GM18907 (cell line): Measurements from ENCODE around the gene LZTFL1.

Experiments used
- ATAC-seq: cut with Tn5 transposase; IDR thresholded peaks from one replicate; pipeline ENCODE4 v1.9.1; 2021; ENCODE audit warnings: mild to moderate bottlenecking, moderate library complexity; ENCODE audit not compliant: unreplicated experiment

LZTFL1 gene

DNA sequence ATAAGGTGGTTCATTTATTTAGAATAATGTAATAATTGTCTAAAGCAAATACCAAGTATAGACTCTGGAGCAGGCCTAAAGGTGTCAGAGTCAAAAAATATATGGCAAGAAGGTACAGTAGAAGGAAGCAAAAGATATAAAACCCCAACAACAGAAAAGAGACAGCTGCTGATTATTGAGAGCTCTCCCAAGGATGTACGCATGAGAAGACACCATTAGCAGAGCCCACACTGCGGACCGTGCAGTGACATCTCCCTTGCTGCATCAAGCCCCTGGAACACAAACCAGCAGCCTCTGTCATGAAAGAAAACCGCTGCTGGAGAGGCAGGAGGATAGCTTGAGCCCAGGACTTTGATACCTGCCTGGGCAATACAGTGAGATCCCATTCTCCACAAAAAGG, 27.6 kb downstream of the LZTFL1 start:
- no peak for ATAC-seq

DNA sequence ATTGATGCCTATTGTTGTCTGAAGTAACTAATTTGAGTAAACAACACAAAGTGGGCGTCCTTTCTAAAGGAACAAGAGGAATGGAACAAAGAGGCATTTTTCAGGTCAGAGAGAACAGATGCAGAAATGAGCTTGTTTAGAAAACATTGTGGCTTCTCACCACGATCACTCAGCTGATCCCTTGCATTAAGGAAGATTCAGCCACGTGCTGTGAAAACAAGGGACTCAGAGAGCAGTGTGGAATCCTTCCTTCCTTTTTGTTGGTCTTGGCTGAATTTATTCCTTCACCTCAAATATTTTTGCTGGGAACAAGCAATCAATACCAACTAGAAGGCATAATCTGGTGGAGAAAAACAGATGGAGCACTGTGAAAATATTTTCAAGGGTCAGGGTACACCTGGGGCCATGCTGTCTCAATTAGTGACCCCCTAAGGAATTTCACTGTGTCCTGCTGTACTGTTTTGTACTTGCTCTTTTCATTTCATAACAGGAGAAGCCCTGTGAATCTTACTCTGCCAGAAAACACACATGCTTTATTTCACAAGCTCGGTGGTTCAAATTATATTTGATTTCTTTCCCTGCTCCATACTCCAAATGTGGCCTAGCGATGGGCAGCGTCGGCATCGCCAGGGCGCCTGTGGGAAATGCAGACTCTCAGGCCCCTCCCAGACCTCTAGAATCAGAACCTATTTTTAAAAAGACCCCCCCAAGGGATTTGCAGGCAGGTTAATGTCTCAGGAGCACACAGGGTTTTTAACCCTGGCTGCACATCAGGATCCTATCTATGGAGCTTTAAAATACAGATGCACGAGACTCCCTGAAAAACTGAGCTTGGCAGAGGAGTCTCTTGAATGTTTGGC, 34.0 kb downstream of the LZTFL1 start:
- ATAC-seq = no peak

DNA sequence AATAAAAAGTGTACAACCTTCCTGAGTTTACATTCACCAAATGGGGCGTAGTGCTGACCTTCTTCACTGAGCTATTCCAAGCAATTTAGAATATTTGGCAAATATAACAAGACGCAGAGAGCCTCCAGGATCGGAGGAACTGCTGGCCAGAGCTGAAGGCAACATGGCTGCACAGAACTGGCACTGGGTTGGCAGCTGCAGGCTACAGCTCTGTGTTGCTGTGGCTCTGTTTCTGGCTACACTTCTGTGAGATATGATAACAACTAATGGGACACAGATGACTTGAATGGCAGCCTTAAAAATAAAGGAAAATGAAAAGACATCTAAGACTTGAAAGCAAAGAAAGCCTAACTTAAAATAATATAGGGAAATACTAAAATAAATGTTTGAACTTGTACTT, 34.8 kb downstream of the LZTFL1 start:
- no peak for ATAC-seq

- no peak for ATAC-seq
These were observed 35.8 kb downstream of the LZTFL1 start for GRCh38 chr3:45806072-45806471.

DNA sequence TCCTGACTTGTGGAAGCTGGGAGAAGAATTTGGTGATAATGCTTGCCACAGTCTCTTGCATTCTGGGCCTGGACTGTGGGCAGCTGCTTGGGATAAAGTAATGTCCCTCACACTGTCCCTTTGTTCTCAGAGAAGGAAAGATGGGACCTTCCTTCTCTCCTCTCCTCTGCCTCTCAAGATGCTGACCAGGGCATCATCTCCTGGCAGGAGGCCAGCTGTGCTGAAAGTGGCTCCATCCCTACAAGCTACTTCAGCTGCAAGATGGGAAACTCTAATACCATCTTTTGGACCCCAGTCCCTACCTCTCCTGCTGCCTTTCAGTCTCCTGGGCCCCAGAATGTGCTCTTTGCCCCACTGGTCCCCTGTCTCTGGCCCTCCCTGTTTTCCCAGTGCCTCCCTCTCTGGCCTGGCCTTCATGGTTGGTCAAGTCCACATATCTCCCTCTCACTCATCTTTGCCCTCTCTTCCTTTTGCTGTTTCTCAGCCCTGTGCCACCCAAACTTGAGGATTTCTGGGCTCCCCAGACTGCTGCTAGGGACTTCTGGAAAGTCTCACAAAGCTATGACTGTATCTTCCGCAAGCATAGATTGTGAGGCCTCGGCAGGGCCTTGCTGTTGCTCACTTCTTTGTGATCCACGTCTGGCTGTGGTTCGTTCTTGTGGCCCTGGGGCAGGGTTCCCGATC, 38.5 kb downstream of the LZTFL1 start:
- no peak for ATAC-seq

DNA sequence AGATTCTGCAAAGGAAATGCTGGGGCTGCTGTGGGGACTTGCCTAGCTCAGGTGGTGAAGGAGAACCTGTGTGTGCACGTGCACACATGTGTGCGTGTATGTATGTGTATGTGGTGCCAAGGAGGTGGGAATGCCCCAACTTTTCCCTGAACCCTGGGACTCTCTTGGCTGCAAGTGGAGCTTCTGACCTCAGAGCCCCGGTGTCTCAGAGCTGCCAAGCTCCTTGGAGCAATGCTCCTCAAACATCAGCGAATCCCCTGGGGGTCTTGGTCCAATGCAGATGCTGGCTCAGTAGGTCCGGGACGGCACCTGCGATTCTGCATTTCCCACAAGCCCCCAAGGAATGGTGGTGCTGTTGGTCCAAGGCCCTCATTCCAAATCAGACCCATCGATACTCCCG, 39.8 kb downstream of the LZTFL1 start:
- no peak for ATAC-seq

- no peak for ATAC-seq
These were observed 41.3 kb downstream of the LZTFL1 start for GRCh38 chr3:45800611-45801010.

GRCh38 chr3:45799586-45799985, 42.3 kb downstream of the LZTFL1 start:
- no peak for ATAC-seq

- no peak for ATAC-seq
These were observed 43.9 kb downstream of the LZTFL1 start for GRCh38 chr3:45798034-45798433.

DNA sequence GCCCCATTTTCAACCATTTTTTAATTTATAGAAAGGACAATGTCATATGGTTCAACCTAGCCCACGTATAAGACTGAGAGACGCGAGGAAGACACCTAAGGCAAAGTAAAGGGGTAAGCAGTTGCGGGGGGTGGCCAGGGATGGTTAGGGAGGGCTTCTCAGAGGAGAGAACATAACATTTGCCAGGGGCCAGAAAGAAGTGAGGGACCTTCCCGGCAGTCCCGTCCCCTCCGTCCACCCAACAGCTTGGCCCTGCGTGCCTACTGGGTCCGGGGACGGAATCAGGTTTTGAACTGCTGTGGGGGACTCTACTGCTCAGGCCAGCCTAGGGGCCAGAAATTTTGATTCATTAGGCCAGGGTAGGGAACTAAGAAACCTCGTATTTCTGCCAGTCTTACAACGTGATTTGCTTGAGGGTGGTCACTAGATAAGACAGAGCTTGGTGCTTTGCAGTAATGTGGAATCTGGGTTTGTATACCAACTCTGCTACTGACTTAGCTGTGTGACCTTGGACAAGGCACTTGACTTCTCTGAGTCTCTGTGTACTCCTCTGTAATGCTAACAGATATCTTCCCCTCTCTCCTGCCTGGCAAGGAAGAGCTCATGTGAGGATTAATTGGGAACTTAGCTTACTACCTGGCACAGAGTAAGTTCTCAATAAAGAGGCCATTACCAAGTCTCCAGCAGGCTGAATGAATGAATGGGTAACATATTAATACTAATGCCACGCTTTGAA, 44.8 kb downstream of the LZTFL1 start:
- no peak for ATAC-seq

GRCh38 chr3:45795882-45796765, 45.8 kb downstream of the LZTFL1 start, which contains the start of gene SLC6A20:
Gene SLC6A20, minus strand, starts transcription at chr3:45796536. Its CDS starts 117 bp downstream, at chr3:45796419.
- no peak for ATAC-seq

DNA sequence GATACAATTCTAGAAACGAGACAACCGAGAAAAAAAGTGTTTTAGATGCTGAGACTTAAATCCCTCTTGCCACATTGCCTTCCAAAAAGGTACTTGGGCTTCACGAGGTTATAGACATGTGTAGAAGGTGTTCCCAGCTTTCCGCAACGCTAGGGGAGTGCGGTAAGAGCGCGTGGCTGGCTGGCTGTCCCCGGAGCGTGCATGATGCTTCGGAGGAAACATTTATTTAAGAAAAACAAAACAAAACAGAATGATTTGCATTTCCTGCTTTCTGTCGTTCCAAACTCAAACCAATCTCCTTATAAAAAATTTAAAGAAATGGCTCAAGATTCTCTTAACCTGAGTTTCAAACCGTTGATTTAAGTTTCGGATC, 46.4 kb downstream of the LZTFL1 start:
- no peak for ATAC-seq

- no peak for ATAC-seq
These were observed 47.3 kb downstream of the LZTFL1 start for GRCh38 chr3:45794660-45795059.

DNA sequence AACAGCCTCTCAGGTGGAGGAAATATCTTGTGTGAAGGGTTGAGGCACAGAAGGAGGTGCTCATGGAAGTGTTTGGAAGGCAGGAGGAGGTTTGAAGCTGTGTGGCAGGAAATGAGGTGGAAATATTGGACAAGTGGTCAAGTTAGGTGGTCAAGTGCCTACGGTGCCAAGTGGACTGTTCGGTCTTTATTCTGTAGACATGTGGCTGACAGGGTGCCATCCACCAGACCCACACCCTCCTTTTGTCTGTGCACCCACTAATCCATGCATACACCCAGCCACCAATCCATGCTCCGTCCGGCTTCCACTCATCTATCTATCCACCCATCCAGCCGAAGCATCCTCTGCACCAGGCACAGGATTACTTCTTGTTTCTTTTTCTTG, 47.8 kb downstream of the LZTFL1 start:
- no peak for ATAC-seq

- ATAC-seq = no peak
These were observed 48.3 kb downstream of the LZTFL1 start for GRCh38 chr3:45793482-45794176.

DNA sequence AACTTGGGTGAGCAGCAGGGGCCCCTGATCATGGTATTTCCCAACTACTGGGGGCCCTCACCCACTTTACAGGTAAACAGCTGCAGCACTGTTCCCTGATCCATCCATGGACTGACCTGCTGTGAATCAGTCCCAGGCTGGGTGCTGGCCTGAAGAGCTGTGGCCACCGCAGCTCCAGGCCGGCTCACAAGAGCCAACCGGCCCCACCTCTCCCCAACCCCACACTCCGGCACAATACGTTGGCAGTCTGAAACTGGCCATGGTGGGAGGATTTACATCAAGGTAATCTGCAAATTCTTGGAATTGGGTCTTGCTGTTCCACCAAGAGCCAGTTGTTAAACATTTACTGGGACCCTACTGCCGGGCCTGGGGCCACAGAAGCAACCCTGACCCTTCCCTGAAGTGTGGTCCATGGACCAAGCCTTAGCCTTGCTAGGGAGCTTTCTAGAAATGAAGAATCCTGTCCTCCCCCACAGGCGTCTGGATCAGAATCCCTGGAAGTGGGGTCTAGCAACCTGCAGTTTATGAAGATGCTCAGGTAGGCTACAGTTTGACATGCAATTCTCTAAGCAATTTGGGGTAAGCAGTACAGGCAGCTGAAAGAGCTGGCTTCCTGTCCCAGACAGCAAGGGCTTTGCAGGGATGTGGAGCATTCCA, 49.3 kb downstream of the LZTFL1 start:
- ATAC-seq = no peak

DNA sequence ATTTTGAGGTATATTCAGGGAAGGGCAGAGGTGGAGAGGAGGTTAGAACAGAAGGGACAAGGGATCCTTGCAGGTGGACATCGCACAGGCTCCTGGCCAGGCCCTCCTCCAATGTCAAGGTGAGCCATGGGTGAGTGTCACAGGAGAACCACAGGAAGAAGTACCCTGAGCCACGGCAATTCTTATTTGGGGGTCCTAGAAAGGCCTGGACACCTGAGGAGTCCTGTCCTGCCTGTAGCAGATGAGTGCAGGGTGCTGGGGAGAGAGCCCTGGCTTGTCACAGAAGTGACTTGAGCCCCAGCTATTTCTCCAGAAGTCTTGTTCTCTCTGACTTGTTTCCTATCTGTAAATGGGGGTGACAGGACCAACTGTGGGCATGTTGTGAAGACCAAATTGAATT, 49.9 kb downstream of the LZTFL1 start:
- no peak for ATAC-seq

DNA sequence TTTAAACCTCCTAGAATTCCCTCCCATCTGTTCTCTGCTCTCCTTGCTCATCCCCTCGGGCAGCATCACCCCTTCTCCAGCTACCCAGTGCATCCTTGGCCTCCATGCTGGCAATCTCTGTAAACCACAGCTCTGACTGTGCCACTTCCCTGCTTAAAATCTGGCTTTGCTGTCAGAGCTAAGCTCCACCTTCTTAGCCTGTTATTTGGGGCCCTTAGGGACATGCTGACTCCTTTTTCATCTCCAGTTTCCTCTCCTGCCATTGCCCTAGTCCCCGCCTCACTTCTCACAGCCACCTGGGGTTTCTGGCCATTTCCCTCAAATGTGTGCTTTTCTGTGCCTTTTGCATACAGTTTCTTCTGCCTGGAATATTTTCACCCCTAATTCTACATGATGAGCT, 51.3 kb downstream of the LZTFL1 start:
- no peak for ATAC-seq

GRCh38 chr3:45789235-45789812, 52.6 kb downstream of the LZTFL1 start:
- ATAC-seq = no peak
